ENCODE measurements around the gene MTG2. TPM values are rescaled to one million over a fixed set of nuclear protein-coding genes. Genes with fewer than 3 reads are reported as not detected.

The MTG2 gene
- total and polyA plus RNA-seq, 2 of the 8 experiments (the other 6 are each of a cell fraction or from before 2014, with no cell fraction given): 14.4 to 22.8 TPM

DNA sequence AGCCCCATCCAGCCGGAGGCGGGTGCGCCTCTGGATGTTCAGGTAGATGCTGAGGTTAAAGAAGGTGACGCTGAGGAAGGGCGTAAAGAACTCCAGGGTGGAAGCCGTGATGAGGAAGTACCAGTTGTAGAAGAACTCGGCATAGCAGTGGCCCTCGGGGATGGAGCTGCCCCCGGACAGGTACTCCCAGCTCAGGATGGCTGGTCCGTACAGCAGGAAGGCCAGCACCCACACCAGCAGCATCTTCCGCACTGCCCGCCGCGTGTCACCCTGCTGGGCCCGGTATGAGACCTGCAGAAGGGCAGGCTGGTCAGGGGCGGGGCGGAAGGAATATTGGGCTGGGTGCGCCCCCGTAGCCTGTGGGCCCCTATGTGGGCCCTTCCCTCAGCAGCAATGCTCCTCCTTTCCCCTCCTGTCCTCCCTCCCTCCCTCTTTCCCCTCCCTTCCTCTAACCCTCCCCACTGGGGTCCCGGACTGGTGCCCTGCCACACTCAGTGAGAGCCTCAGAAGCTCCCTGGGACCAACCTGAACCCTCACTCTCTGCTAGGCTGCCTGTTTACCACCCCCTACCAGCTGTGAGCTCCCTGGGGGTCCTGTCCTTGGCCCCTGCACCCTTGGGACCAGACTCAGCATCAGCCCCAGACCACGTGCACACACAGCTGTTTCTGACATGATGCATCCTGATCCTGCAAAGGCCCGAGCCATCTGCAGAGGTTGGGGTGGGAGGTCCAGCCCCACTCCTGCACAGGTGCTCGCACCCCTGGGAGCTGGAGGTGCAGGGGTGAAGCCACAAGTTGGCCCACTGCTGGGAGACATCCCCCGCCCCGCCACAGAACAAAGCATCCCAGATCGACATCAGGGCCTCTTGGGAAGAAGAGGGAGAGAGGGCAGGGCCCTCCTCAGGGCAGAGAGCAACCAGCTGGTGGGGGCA lies 34.1 kb downstream of the MTG2 start (continued):
- TF ChIP-seq RFX5 (IDR thresholded peaks at IDR 0.05; ENCODE audit: borderline replicate concordance, low read depth, low read length) (no peak), CTBP2 (IDR thresholded peaks at IDR 0.05; ENCODE audit: borderline replicate concordance, insufficient read depth, insufficient read length, low read length) (no peak)
- TF ChIP-seq, protein P1, sequence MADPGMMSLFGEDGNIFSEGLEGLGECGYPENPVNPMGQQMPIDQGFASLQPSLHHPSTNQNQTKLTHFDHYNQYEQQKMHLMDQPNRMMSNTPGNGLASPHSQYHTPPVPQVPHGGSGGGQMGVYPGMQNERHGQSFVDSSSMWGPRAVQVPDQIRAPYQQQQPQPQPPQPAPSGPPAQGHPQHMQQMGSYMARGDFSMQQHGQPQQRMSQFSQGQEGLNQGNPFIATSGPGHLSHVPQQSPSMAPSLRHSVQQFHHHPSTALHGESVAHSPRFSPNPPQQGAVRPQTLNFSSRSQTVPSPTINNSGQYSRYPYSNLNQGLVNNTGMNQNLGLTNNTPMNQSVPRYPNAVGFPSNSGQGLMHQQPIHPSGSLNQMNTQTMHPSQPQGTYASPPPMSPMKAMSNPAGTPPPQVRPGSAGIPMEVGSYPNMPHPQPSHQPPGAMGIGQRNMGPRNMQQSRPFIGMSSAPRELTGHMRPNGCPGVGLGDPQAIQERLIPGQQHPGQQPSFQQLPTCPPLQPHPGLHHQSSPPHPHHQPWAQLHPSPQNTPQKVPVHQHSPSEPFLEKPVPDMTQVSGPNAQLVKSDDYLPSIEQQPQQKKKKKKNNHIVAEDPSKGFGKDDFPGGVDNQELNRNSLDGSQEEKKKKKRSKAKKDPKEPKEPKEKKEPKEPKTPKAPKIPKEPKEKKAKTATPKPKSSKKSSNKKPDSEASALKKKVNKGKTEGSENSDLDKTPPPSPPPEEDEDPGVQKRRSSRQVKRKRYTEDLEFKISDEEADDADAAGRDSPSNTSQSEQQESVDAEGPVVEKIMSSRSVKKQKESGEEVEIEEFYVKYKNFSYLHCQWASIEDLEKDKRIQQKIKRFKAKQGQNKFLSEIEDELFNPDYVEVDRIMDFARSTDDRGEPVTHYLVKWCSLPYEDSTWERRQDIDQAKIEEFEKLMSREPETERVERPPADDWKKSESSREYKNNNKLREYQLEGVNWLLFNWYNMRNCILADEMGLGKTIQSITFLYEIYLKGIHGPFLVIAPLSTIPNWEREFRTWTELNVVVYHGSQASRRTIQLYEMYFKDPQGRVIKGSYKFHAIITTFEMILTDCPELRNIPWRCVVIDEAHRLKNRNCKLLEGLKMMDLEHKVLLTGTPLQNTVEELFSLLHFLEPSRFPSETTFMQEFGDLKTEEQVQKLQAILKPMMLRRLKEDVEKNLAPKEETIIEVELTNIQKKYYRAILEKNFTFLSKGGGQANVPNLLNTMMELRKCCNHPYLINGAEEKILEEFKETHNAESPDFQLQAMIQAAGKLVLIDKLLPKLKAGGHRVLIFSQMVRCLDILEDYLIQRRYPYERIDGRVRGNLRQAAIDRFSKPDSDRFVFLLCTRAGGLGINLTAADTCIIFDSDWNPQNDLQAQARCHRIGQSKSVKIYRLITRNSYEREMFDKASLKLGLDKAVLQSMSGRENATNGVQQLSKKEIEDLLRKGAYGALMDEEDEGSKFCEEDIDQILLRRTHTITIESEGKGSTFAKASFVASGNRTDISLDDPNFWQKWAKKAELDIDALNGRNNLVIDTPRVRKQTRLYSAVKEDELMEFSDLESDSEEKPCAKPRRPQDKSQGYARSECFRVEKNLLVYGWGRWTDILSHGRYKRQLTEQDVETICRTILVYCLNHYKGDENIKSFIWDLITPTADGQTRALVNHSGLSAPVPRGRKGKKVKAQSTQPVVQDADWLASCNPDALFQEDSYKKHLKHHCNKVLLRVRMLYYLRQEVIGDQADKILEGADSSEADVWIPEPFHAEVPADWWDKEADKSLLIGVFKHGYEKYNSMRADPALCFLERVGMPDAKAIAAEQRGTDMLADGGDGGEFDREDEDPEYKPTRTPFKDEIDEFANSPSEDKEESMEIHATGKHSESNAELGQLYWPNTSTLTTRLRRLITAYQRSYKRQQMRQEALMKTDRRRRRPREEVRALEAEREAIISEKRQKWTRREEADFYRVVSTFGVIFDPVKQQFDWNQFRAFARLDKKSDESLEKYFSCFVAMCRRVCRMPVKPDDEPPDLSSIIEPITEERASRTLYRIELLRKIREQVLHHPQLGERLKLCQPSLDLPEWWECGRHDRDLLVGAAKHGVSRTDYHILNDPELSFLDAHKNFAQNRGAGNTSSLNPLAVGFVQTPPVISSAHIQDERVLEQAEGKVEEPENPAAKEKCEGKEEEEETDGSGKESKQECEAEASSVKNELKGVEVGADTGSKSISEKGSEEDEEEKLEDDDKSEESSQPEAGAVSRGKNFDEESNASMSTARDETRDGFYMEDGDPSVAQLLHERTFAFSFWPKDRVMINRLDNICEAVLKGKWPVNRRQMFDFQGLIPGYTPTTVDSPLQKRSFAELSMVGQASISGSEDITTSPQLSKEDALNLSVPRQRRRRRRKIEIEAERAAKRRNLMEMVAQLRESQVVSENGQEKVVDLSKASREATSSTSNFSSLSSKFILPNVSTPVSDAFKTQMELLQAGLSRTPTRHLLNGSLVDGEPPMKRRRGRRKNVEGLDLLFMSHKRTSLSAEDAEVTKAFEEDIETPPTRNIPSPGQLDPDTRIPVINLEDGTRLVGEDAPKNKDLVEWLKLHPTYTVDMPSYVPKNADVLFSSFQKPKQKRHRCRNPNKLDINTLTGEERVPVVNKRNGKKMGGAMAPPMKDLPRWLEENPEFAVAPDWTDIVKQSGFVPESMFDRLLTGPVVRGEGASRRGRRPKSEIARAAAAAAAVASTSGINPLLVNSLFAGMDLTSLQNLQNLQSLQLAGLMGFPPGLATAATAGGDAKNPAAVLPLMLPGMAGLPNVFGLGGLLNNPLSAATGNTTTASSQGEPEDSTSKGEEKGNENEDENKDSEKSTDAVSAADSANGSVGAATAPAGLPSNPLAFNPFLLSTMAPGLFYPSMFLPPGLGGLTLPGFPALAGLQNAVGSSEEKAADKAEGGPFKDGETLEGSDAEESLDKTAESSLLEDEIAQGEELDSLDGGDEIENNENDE (IDR thresholded peaks at IDR 0.05; ENCODE audit: insufficient replicate concordance, low read length): no peak
